Right lobe of liver (tissue), 6 donors: Measurements from ENCODE around the gene CACNA2D1. TPM values are rescaled to one million over a fixed set of nuclear protein-coding genes. Genes with fewer than 3 reads are reported as not detected.

Experiments
- ATAC-seq, 4 donors: fragments of 200-7000 bp; cut with Tn5 transposase; one replicate each; pipeline ENCODE4 v1.9.1; 2020; ENCODE audit warnings: mild to moderate bottlenecking in 4 of 4, moderate library complexity in 4 of 4
- DNase-seq, 3 donors: peaks; one replicate each; pipeline ENCODE4 v3.0.0-alpha.2; 2020
- H3K27ac ChIP-seq, 3 donors: fragments of 200-600 bp; one replicate each; pipeline ENCODE4 v1.8.0; 2022
- H3K27me3 ChIP-seq, 2 donors: fragments of 200-600 bp; one replicate each; pipeline ENCODE4 v1.8.0; 2022
- H3K36me3 ChIP-seq, 4 donors: fragments of 200-600 bp; sonication (generic) in 1 of 4; one replicate each; pipeline versions ENCODE4 v1.5.1 to v1.8.0; 2017 to 2022; ENCODE audit warnings: control low read depth in 1 of 4
- H3K4me1 ChIP-seq, 4 donors: fragments of 200-600 bp; sonication (generic) in 1 of 4; one replicate each; pipeline versions ENCODE4 v1.5.1 to v1.8.0; 2017 to 2022; ENCODE audit warnings: control low read depth in 1 of 4
- H3K4me3 ChIP-seq, 3 donors: fragments of 200-600 bp; one replicate each; pipeline ENCODE4 v1.8.0; 2022
- H3K9me3 ChIP-seq, 4 donors: fragments of 200-600 bp; sonication (generic) in 1 of 4; one replicate each; pipeline versions ENCODE4 v1.5.1 to v1.8.0; 2017 to 2022; ENCODE audit warnings: control low read depth in 1 of 4
- CTCF ChIP-seq, 4 donors: fragments of 200-600 bp in 3 of 4; fragments of 450-650 bp in 1 of 4; IDR thresholded peaks; one replicate each; pipeline versions ENCODE4 v1.5.1 to v1.8.0; 2016 to 2022; ENCODE audit warnings: antibody characterized with exemption in 4 of 4, mild to moderate bottlenecking in 2 of 4
- POLR2A ChIP-seq: fragments of 450-650 bp; IDR thresholded peaks from one replicate; pipeline ENCODE4 v1.6.1; 2017; ENCODE audit warnings: antibody characterized with exemption, mild to moderate bottlenecking
- WGBS: methylation state at CpG from one replicate; pipeline ENCODE4 v1.1.6; 2018; ENCODE audit warnings: low coverage, low lambda C conversion rate; ENCODE audit not compliant: insufficient coverage; ENCODE audit errors: missing lambda C conversion rate; 5-methylcytosine and 5-hydroxymethylcytosine counted together
- intact Hi-C, 2 donors: fragments of 100-400 bp; cut with DNase I; formaldehyde crosslinking; loops; one replicate each; pipeline versions ENCODE4 v1.11.2 to v1.14.1; 2022
- total RNA-seq, 6 experiments: library from RNA; depleted of rRNA in 2 of 6; stranded (reverse); fragments of >200 nt in 2 of 6; fragmentation: NEBNext Ultra II Directional in 3 of 6; extraction: Animal tissue kit (Norgen Biotek cat#: 25700) in 3 of 6; gene quantifications; one replicate each; pipeline versions ENCODE4 v1.1.0 to v1.2.4, GENCODE V29; 2016 to 2023
- donor health status: DM: no; HTN: yes; CAD: no.
- donor health status: DM: no; HTN: no; CAD: no.
- donor health status: DM: no; HTN: no; CAD: no.
- donor health status: DM: no; HTN: yes; CAD: no.
- donor health status: DM: no; HTN: yes; CAD: no.

CACNA2D1 gene
- total RNA-seq, 6 experiments from 2014 or later = 1.3 to 6.0 (median 2.2) TPM

GRCh38 chr7:82413237-82413636 lies 30.3 kb downstream of the CACNA2D1 start:
- ATAC-seq (no peak), DNase-seq (no peak)
- Histone ChIP-seq H3K27me3 (no peaks in the 10 kb centered on the region), H3K9me3 (no peaks in the 10 kb centered on the region), H3K4me1 (no peaks in the 10 kb centered on the region), H3K4me3 (no peak overlapping the region), H3K27ac (no peak overlapping the region), H3K36me3 (no peaks in the 10 kb centered on the region)
- TF ChIP-seq POLR2A (no peak), CTCF (IDR thresholded peaks at IDR 0.05) (no peak)
- intact Hi-C loops = no loop called here

- H3K27me3 ChIP-seq = no peaks in the 10 kb centered on the region
- DNase-seq (no peak), ATAC-seq (no peak)
- H3K9me3 ChIP-seq = no peaks in the 10 kb centered on the region
- 39% methylated on average over 2 of the region's 2 CpGs for WGBS
- intact Hi-C loops = no loop called here
- no peaks in the 10 kb centered on the region for H3K4me1 ChIP-seq
- no peaks in the 10 kb centered on the region for H3K36me3 ChIP-seq
- H3K4me3 ChIP-seq = no peak overlapping the region
- TF ChIP-seq CTCF (IDR thresholded peaks at IDR 0.05) (no peak), POLR2A (no peak)
- no peak overlapping the region for H3K27ac ChIP-seq
Measured at GRCh38 chr7:82411732-82412131, 31.8 kb downstream of the CACNA2D1 start.

- Histone ChIP-seq H3K36me3 (no peaks in the 10 kb centered on the region), H3K27ac (no peak overlapping the region), H3K9me3 (no peaks in the 10 kb centered on the region), H3K4me3 (no peak overlapping the region), H3K27me3 (no peaks in the 10 kb centered on the region), H3K4me1 (no peaks in the 10 kb centered on the region)
- 73% methylated on average over 10 of the region's 10 CpGs for WGBS
- DNase-seq (no peak), ATAC-seq (no peak)
- no peak for TF ChIP-seq CTCF (IDR thresholded peaks at IDR 0.05)
- TF ChIP-seq POLR2A = no peak
- intact Hi-C loops = no loop called here
Measured at GRCh38 chr7:82410461-82410860, 33.1 kb downstream of the CACNA2D1 start.

DNA sequence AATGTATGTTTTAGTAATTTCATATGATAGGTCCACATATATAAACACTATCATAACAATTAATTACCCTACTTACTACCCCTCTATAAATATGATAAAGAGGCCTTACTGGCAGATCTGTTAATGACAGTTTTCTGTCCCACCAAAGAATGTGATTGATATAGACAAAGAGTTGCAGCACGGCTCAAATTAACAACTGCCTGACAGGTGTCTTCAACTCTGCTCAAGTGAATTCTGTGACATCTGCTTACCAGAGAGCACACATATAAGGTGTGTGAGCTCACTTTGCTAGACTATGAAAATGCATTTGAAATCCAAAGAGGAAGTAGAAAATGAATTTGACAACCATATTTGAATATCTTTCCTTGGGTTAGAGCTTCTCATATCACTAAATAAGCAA lies 36.6 kb downstream of the CACNA2D1 start:
- Histone ChIP-seq H3K9me3 (no peaks in the 10 kb centered on the region), H3K4me3 (no peak overlapping the region), H3K4me1 (no peaks in the 10 kb centered on the region), H3K27ac (no peak overlapping the region), H3K27me3 (no peaks in the 10 kb centered on the region), H3K36me3 (no peaks in the 10 kb centered on the region)
- WGBS = 100% methylated on average over 1 of the region's 1 CpG
- intact Hi-C loops = no loop called here
- DNase-seq = no peak
- no peak for TF ChIP-seq CTCF (IDR thresholded peaks at IDR 0.05)
- TF ChIP-seq POLR2A = no peak
- ATAC-seq = no peak

DNA sequence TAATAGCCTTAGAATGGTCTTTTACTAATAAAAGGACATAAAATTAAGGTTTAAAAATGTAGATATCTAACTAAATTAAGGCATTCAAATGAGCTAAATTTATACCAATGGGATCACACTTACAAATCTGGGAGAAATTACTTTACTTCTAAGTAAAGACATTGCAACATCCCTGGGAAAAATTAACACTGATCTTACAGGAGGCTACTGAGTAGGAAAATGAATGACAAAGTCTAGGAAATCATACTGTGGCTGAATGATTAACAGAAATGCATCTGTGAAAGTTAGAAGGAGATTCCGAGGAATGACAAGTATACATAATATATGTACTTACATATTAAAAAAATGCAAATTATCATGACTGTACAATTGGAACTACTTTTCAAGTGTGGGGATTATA lies 38.3 kb downstream of the CACNA2D1 start:
- ATAC-seq = no peak
- no peaks in the 10 kb centered on the region for H3K4me1 ChIP-seq
- no peak overlapping the region for H3K4me3 ChIP-seq
- TF ChIP-seq CTCF (IDR thresholded peaks at IDR 0.05) (no peak), POLR2A (no peak)
- WGBS = 60% methylated on average over 1 of the region's 1 CpG
- H3K36me3 ChIP-seq = no peaks in the 10 kb centered on the region
- no peak for DNase-seq
- H3K27ac ChIP-seq = no peak overlapping the region
- intact Hi-C loops = no loop called here
- H3K9me3 ChIP-seq = no peaks in the 10 kb centered on the region
- no peaks in the 10 kb centered on the region for H3K27me3 ChIP-seq
